Subcutaneous adipose tissue (tissue), 4 donors: ENCODE results near the gene ERO1A. TPM values are rescaled to one million over a fixed set of nuclear protein-coding genes. Genes with fewer than 3 reads are reported as not detected.

Source experiments
- total RNA-seq, 4 donors: library from RNA; depleted of rRNA; stranded (reverse); fragments of >200 nt; gene quantifications; one replicate each; pipeline ENCODE4 v1.1.0, GENCODE V29; 2016
- TF ChIP-seq, protein P1 (sequence below): fragments of 450-650 bp; IDR thresholded peaks from one replicate; pipeline ENCODE4 v1.5.1; 2016; ENCODE audit warnings: low read depth, mild to moderate bottlenecking, control low read depth, antibody characterized with exemption, moderate library complexity

The ERO1A gene
- total RNA-seq, 4 donors from 2014 or later: 28.6 to 52.9 (median 40.8) TPM

DNA sequence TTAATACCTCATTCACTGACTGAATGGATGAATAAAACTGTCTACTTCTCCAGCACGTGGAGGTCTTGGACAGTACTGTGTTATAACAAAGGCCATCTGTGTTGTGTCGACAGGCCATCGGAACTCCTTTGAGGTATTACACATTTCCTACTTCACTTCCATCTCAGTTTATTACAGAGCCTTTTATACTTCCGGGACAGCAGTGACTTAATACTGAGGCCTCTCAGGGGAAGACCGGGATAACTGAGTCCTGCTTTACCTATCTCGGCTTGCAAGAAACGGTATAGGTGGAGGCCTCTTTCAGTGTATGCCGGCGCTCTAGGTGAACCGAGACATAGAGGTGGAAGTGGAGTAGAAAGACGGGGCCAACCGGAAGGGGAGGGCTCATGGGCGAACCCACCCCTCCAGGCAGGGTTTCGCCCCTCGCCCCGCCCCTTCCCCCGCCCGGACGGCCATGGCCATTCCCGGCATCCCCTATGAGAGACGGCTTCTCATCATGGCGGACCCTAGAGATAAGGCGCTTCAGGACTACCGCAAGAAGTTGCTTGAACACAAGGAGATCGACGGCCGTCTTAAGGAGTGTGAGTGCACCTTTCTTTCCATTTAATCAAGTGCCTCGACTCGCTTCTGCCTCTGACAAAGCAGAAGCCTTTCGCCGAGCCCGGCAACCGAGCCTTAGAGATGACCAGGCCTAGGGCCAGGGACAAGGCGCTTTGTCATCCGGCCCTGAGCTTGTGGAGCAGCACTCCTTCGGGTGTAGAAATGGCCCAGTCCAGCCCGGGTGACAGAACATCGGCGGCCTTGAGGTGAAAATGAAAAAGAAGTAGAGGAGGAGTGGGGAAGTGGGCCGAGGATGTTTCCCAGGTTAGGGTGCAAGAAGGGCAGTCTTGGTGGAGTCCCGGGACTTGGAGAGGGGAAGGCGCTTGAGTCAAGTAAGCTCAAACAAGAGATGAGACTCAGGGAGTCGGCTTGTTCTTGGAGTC lies 11.7 kb upstream of the ERO1A start, which contains the start of gene PSMC6:
TSS of gene PSMC6 (plus strand) at position 477 of the 983 bp plus-strand sequence. CDS start at position 497, 20 bp downstream.
- TF ChIP-seq, protein P1, sequence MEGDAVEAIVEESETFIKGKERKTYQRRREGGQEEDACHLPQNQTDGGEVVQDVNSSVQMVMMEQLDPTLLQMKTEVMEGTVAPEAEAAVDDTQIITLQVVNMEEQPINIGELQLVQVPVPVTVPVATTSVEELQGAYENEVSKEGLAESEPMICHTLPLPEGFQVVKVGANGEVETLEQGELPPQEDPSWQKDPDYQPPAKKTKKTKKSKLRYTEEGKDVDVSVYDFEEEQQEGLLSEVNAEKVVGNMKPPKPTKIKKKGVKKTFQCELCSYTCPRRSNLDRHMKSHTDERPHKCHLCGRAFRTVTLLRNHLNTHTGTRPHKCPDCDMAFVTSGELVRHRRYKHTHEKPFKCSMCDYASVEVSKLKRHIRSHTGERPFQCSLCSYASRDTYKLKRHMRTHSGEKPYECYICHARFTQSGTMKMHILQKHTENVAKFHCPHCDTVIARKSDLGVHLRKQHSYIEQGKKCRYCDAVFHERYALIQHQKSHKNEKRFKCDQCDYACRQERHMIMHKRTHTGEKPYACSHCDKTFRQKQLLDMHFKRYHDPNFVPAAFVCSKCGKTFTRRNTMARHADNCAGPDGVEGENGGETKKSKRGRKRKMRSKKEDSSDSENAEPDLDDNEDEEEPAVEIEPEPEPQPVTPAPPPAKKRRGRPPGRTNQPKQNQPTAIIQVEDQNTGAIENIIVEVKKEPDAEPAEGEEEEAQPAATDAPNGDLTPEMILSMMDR: no peak

DNA sequence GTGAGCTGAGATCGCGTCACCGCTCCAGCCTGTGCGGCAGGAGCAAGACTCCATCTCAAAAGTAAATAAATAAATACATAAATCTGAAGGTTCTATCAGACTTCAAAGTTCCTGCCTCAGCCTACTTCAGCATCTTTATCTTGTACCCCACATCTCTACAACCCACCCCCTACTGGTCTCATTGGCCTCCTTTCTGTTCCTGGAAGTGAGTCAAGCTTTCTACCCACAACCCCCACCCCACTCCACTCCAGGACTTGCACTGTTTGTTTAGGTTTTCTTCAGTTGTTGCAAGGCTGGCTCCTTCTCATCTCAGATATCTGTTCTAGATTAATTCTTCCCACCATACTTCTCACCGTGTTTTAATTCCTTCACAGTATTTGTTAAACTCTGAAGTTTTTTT lies 10.9 kb upstream of the ERO1A start:
- TF ChIP-seq, protein P1: no peak

DNA sequence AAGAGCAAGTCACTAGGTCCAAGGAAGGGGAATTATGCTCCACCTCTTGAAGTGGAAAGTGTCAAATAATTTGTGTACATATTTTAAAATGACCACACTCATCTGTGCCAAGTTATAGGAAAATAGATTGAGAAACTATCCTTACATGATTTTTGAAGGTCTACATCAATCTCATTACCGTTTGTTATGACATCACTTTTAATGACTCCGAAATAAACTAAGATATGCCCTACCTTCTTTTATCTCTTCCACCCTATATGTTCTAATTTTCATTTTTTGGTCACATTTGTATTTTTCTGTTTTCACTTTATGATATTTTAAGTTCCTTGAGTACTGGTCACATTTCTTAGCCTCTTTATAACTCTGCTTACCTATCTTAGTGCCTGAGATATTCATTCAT lies 8.3 kb upstream of the ERO1A start:
- TF ChIP-seq, protein P1: no peak

DNA sequence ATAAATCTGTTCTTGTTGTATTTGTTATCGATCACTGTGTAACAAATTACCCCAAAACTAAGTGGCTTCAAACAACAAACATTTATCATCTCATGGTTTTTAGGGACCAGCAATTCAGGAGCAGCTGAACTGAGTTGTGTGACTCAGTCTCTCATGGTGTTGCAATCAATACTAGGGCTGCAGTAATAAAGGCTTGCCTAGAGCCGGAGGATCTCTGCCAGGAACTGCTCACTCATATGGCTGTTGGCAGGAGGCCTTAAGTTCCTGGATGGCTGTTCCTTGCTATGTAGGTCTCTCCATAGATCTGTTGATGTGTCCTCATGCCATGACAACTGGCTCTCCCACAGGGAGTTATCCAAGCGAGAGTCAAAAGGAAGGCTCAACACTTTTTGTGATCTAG lies 7.9 kb upstream of the ERO1A start:
- TF ChIP-seq, protein P1: no peak

DNA sequence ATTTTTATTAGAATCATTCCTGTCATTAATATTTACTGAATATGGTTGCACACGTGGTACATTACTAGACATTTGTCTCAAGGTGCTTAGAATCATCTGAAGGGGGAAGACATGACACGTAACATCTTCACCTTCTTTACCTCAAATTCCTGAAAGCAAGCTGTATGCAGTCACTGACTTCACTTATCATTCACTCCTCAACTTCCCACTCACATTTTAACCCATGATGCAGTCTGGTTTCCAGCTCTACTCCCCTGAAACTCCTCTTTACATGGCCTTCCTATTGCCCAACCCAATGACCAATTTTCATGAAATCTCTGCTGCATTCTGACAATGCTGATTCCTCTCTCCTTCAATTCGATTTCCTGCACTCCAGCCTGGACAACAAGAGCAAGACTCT lies 5.9 kb upstream of the ERO1A start:
- TF ChIP-seq, protein P1: no peak

DNA sequence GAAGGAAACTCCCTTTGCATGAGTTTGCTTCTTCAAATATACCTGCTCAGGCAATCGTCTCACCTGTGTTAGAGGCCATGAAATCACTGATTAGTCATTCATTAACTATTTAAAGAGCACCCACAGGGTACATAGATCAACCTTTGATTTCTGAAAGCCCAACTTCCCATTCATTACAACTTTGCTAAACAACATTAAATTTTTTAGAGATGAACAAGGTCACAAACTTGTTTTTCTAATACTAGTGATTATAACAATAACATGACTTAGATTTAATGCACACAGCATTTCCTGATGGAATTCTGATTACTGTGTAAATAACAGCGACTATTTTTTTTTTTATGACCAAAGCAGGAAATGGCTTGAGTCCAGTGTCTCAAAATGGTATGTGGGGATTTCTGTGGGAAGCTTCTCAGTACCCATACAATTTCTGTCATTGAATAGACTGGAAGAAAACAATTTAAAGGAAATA lies 5.4 kb upstream of the ERO1A start:
- TF ChIP-seq, protein P1: no peak

DNA sequence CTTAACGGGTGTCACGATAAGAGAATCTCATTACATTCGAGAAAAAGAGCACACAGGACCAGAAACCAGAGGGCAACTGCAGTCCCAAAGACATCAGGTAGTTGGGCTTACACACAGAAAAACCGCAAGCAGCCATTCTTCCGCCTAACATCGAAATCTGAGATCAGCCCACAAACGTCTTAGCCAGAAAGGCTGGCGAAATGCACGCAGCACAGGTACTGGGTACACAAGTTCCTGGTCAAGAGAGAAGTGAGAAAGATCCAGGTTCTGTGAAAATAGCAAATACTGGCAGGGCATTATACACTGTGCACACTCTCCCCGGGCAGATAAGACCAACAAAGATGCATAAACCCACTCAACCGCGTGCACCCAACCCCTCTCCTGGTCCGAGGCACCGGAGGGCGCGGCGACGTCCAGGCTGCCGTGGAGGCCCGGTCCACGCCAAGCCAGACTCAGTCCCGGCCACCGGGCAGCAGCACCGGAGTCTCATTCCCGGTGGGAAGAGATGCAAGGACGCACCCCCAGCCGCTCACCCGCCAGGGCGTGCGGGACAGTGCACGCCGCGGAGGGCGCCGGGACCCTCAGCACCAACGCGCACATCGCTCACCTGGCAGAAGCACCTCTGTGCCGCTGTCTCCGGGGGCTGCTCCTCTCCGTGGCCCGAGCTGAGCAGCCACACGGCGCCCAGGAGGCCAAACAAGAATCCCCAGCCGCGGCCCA lies 437 bp downstream of the ERO1A start:
- TF ChIP-seq, protein P1: no peak
